LNCAP (cell line): ENCODE results near the gene AKT1.

Experiments used
- CTCF ChIP-seq: fragments of 450-650 bp; IDR thresholded peaks from 2 replicates; pipeline ENCODE4 v1.5.1; 2017; ENCODE audit warnings: mild to moderate bottlenecking

AKT1 gene

GRCh38 chr14:104803280-104803911 lies 7.8 kb upstream of the AKT1 start:
- no peak for TF ChIP-seq CTCF

GRCh38 chr14:104802394-104803184 lies 7.0 kb upstream of the AKT1 start:
- TF ChIP-seq CTCF, result no peak

GRCh38 chr14:104801520-104802393 lies 6.2 kb upstream of the AKT1 start:
- no peak for TF ChIP-seq CTCF

GRCh38 chr14:104800771-104801519 lies 5.4 kb upstream of the AKT1 start, which contains the start of gene ZBTB42:
ZBTB42 (plus strand) TSS chr14:104801101; CDS start chr14:104801198, 97 bp downstream.
- no peak for TF ChIP-seq CTCF

- no peak; the same call in 1 of the 2 replicates for TF ChIP-seq CTCF
Observed at GRCh38 chr14:104800015-104800770, 4.6 kb upstream of the AKT1 start.

GRCh38 chr14:104799244-104800014 lies 3.9 kb upstream of the AKT1 start:
- TF ChIP-seq CTCF, result no peak
